Lower leg skin (tissue), 4 donors: ENCODE measurements around the gene CLDN14. TPM values are rescaled to one million over a fixed set of nuclear protein-coding genes. Genes with fewer than 3 reads are reported as not detected.

Experiments
- DNase-seq, 2 donors: peaks; one replicate each; pipeline ENCODE4 v3.0.0-alpha.2; 2019; ENCODE audit warnings: low spot score in 2 of 2
- H3K4me3 ChIP-seq: fragments of 200-600 bp; sonication (generic); 2 replicates; pipeline ENCODE4 v1.5.1; 2017; ENCODE audit warnings: mild to moderate bottlenecking, low read depth; ENCODE audit not compliant: poor library complexity, severe bottlenecking
- POLR2A ChIP-seq, 2 donors: fragments of 450-650 bp; IDR thresholded peaks; one replicate each; pipeline ENCODE4 v1.6.1; 2016 to 2017; ENCODE audit warnings: antibody characterized with exemption in 2 of 2, mild to moderate bottlenecking in 1 of 2, moderate library complexity in 1 of 2
- WGBS, 2 donors: methylation state at CpG; one replicate each; pipeline ENCODE4 v1.1.5; 2018; 5-methylcytosine and 5-hydroxymethylcytosine counted together
- intact Hi-C: fragments of 100-400 bp; cut with DNase I; formaldehyde crosslinking; loops from one replicate; pipeline ENCODE4 v1.15.0; 2023; ENCODE audit warnings: low total_unique reads
- total RNA-seq, 4 donors: library from RNA; depleted of rRNA; stranded (reverse); fragments of >200 nt; gene quantifications; one replicate each; pipeline ENCODE4 v1.1.0, GENCODE V29; 2016
- TF ChIP-seq, protein P1 (sequence below), 3 donors: fragments of 450-650 bp; IDR thresholded peaks; one replicate each; pipeline ENCODE4 v1.5.1; 2016; ENCODE audit warnings: antibody characterized with exemption in 3 of 3, mild to moderate bottlenecking in 3 of 3, moderate library complexity in 2 of 3

CLDN14 gene
- total RNA-seq, 4 donors from 2014 or later = 0.13 TPM; not detected in 3

DNA sequence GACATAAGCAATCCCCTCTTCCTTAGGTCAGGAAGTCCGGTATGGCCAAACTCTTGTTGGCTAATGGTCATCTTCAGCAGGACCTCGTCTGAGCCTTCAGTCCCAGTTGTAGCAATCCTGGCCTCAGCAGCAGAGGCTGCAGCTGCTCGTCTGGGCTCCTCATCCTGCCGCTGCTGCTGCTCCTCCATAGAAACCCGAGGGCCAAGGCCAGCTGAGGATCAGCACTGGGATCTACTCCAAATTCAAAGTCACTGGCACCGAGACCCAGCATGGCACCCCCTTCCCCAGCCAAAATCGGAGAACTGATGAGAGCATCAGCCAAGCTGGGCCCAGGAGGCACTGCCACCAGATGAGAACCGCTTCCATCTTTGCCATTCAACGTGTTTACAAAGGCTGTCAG lies 6.3 kb upstream of the CLDN14 start:
- intact Hi-C loops = no loop called here
- no peak overlapping the region for H3K4me3 ChIP-seq
- no peak for TF ChIP-seq POLR2A (IDR thresholded peaks at IDR 0.05)
- TF ChIP-seq, protein P1, sequence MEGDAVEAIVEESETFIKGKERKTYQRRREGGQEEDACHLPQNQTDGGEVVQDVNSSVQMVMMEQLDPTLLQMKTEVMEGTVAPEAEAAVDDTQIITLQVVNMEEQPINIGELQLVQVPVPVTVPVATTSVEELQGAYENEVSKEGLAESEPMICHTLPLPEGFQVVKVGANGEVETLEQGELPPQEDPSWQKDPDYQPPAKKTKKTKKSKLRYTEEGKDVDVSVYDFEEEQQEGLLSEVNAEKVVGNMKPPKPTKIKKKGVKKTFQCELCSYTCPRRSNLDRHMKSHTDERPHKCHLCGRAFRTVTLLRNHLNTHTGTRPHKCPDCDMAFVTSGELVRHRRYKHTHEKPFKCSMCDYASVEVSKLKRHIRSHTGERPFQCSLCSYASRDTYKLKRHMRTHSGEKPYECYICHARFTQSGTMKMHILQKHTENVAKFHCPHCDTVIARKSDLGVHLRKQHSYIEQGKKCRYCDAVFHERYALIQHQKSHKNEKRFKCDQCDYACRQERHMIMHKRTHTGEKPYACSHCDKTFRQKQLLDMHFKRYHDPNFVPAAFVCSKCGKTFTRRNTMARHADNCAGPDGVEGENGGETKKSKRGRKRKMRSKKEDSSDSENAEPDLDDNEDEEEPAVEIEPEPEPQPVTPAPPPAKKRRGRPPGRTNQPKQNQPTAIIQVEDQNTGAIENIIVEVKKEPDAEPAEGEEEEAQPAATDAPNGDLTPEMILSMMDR (IDR thresholded peaks at IDR 0.05) = no peak
- no peak for DNase-seq
- 89 to 93% methylated on average over 9 of the region's 9 CpGs for WGBS, 2 donors

DNA sequence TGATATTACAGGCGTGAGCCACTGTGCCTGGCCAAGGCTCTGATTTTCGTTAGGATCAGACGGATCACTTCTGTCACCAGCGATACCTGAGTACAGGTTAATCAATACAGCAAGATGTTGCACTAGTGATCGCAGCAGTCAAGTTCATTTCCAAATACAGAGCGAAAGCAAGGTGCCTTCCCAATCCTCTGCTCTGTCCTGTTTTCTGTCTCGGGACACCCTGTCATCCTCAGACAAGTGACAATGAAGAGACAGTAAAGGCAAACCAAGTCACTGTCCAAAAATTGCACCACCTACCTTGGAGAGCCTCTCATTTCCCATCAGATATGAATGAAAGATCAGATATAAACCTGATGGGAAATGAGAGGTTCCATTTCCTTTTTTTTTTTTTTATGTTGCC lies 5.6 kb upstream of the CLDN14 start:
- 91 to 94% methylated on average over 7 of the region's 7 CpGs for WGBS, 2 donors
- DNase-seq = no peak
- no peak for TF ChIP-seq POLR2A (IDR thresholded peaks at IDR 0.05)
- TF ChIP-seq, protein P1 (IDR thresholded peaks at IDR 0.05) = no peak
- H3K4me3 ChIP-seq = no peak overlapping the region
- intact Hi-C loops = no loop called here

DNA sequence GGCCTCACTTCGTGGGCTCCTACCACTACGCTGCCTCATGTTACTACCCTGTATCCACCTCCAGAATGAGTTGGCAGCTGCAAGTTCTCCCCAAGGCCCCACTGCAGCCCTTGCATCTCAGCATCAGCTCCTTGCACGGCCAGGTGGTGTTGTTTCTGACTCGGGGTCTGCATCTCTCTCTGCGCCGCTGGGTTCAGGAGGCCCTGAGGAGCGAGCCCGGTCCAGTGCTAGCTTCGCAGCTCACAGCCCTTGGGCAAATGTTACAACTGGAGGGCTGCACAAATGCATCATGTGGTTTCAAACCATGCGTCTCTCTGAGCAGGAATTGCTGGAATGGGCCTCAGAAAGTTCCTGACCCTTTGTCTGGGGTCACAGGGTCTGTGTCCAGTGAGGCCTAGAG lies 3.2 kb upstream of the CLDN14 start:
- intact Hi-C loops = no loop called here
- no peak overlapping the region for H3K4me3 ChIP-seq
- TF ChIP-seq, protein P1 (IDR thresholded peaks at IDR 0.05) = no peak
- no peak for TF ChIP-seq POLR2A (IDR thresholded peaks at IDR 0.05)
- WGBS, 2 donors = 89 to 91% methylated on average over 10 of the region's 10 CpGs
- DNase-seq = no peak

DNA sequence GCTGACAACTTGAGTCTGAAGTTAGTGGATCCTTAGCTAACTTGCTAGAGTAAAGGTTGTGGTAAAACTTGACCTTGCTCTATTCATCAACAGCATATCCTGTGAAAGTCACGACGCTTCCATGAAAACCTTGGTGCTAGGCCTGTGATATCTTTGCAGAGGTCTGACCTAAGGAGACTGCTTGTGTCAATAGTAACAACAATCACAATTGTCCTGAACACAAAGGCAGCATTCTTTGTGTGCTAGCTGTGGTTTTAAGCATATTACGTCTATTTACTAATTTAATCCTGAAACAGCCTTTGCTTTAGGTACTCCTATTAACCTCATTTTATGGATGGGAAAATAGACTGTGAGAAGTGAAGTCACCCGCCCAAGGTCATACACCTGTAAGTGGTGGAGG lies 2.8 kb upstream of the CLDN14 start:
- no peak overlapping the region for H3K4me3 ChIP-seq
- WGBS, 2 donors = 93 to 94% methylated on average over 4 of the region's 4 CpGs
- no peak for TF ChIP-seq POLR2A (IDR thresholded peaks at IDR 0.05)
- TF ChIP-seq, protein P1 (IDR thresholded peaks at IDR 0.05) = no peak
- DNase-seq = no peak
- intact Hi-C loops = no loop called here

DNA sequence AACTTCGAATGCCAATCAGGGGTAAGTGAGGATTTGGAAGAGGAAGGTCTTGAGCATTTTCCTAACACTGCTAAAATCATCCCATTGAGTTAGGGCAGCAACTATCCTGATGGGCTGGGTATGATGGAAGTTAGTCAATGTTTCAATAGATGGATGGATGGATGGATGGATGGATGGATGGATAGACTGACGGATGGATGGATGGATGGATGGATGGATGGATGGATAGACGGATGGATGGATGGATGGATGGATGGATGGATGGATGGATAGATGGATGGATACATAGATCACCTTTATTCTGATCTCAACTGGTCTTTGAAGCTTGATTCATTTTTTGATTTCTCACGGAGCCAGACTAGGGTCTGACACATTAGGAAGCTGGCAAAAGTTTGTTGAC lies 2.3 kb upstream of the CLDN14 start:
- WGBS, 2 donors = 79 to 86% methylated on average over 4 of the region's 4 CpGs
- no peak overlapping the region for H3K4me3 ChIP-seq
- TF ChIP-seq, protein P1 (IDR thresholded peaks at IDR 0.05) = no peak
- TF ChIP-seq POLR2A (IDR thresholded peaks at IDR 0.05) = no peak
- DNase-seq = no peak
- intact Hi-C loops = no loop called here

DNA sequence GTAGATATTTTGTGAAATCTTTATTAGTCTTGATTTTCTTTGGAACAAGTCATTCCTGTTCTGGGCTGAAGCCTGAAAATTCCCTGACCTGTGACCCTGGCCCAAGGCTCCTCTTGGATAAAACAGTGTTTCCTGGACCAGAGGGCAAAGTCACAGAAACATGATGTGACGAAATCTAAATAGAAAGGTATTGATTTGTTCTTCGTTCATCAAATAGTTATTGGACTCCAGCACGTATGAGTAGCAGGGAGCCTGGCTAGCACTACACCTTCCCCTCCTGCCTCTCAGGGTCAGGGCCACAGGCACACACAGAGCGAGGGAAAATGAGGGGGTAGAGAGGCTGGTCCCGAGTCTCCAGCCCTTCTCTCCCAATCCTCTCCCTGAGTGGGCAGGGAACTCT lies 1.7 kb upstream of the CLDN14 start:
- DNase-seq = no peak
- no peak for TF ChIP-seq POLR2A (IDR thresholded peaks at IDR 0.05)
- TF ChIP-seq, protein P1 (IDR thresholded peaks at IDR 0.05) = no peak
- intact Hi-C loops = no loop called here
- no peak overlapping the region for H3K4me3 ChIP-seq
- 84 to 90% methylated on average over 5 of the region's 5 CpGs for WGBS, 2 donors
